Measurements from ENCODE around the gene GPSM3.

- TF ChIP-seq EZH2phosphoT487 (IDR thresholded peaks at IDR 0.05; ENCODE audit: insufficient read depth, low read depth) (no peak), EZH2 (IDR thresholded peaks at IDR 0.05; ENCODE audit: insufficient read depth, poor library complexity, severe bottlenecking) (no peak)
Measured at GRCh38 chr6:32226434-32226833, 34.0 kb upstream of the GPSM3 start.

All from GM23248 (cell line).